Astrocyte (in vitro differentiated cells and primary cell): Measurements from ENCODE around the gene IL6ST. TPM values are rescaled to one million over a fixed set of nuclear protein-coding genes. Genes with fewer than 3 reads are reported as not detected.
A peak's percentile ranks its signal among the peaks of the same experiment; 100 is the strongest.

Source experiments
- DNase-seq: peaks from one replicate; pipeline ENCODE4 v3.0.0-alpha.2; 2010; ENCODE audit warnings: low read depth
- FAIRE-seq: peaks from 2 replicates; lab custom pipeline; 2011; peaks lifted over from hg19 to GRCh38; lab: Jason Lieb, UNC
- H2AFZ ChIP-seq: 2 replicates; pipeline ENCODE4 v1.6.0; 2012; ENCODE audit warnings: low read depth, low read length, inconsistent platforms
- H3K27ac ChIP-seq: 2 replicates; pipeline ENCODE4 v1.5.1; 2011; ENCODE audit warnings: low read depth, low read length, inconsistent platforms
- H3K27me3 ChIP-seq: 2 replicates; pipeline ENCODE4 v1.6.0; 2011; ENCODE audit warnings: low read length, inconsistent platforms; ENCODE audit not compliant: insufficient read depth
- H3K36me3 ChIP-seq: 2 replicates; pipeline ENCODE4 v1.5.1; 2011; ENCODE audit warnings: low read length, inconsistent platforms; ENCODE audit not compliant: insufficient read depth
- H3K4me1 ChIP-seq: 2 replicates; pipeline ENCODE4 v1.5.1; 2011; ENCODE audit warnings: low read length, inconsistent platforms; ENCODE audit not compliant: insufficient read depth
- H3K4me2 ChIP-seq: 2 replicates; pipeline ENCODE4 v1.6.0; 2012; ENCODE audit warnings: low read length, inconsistent platforms
- H3K4me3 ChIP-seq: 2 replicates; pipeline ENCODE4 v1.5.1; 2011; ENCODE audit warnings: low read depth, mild to moderate bottlenecking, low read length, inconsistent platforms; ENCODE audit not compliant: insufficient read depth
- H3K79me2 ChIP-seq: 2 replicates; pipeline ENCODE4 v1.6.0; 2012; ENCODE audit warnings: mild to moderate bottlenecking, low read length, inconsistent platforms; ENCODE audit not compliant: insufficient read depth
- H3K9ac ChIP-seq: 2 replicates; pipeline ENCODE4 v1.6.0; 2012; ENCODE audit warnings: mild to moderate bottlenecking, low read length, inconsistent platforms
- H3K9me3 ChIP-seq: 2 replicates; pipeline ENCODE4 v1.5.1; 2012; ENCODE audit warnings: low read depth, mild to moderate bottlenecking, low read length, inconsistent platforms; ENCODE audit not compliant: insufficient read depth
- H4K20me1 ChIP-seq: 2 replicates; pipeline ENCODE4 v1.6.0; 2012; ENCODE audit warnings: low read length, inconsistent platforms; ENCODE audit not compliant: insufficient read depth
- H3K27ac Mint-ChIP-seq: one replicate; pipeline ENCODE4 v1.8.0; 2021; ENCODE audit warnings: mild to moderate bottlenecking, mixed read lengths; ENCODE audit not compliant: unreplicated experiment
- H3K27me3 Mint-ChIP-seq: one replicate; pipeline ENCODE4 v1.8.0; 2021; ENCODE audit warnings: low read depth, mixed read lengths; ENCODE audit not compliant: unreplicated experiment
- H3K36me3 Mint-ChIP-seq: one replicate; pipeline ENCODE4 v1.8.0; 2021; ENCODE audit warnings: low read depth, mixed read lengths; ENCODE audit not compliant: unreplicated experiment
- H3K4me1 Mint-ChIP-seq: one replicate; pipeline ENCODE4 v1.8.0; 2021; ENCODE audit warnings: low read depth, mixed read lengths; ENCODE audit not compliant: unreplicated experiment
- H3K4me3 Mint-ChIP-seq: one replicate; pipeline ENCODE4 v1.8.0; 2021; ENCODE audit warnings: mild to moderate bottlenecking, moderate library complexity, mixed read lengths; ENCODE audit not compliant: unreplicated experiment
- H3K9me3 Mint-ChIP-seq: one replicate; pipeline ENCODE4 v1.8.0; 2021; ENCODE audit warnings: mild to moderate bottlenecking, mixed read lengths; ENCODE audit not compliant: unreplicated experiment
- CTCF ChIP-seq: IDR thresholded peaks from 2 replicates; pipeline ENCODE4 v1.5.1; 2011; ENCODE audit warnings: low read depth, mild to moderate bottlenecking, inconsistent platforms, low read length, moderate library complexity; ENCODE audit not compliant: insufficient read depth
- EZH2 ChIP-seq: IDR thresholded peaks from 2 replicates; pipeline ENCODE4 v1.6.1; 2012; ENCODE audit warnings: mild to moderate bottlenecking, low read length, inconsistent platforms; ENCODE audit not compliant: insufficient read depth
- total RNA-seq: library from RNA; stranded (reverse); gene quantifications from 2 replicates; pipeline ENCODE4 v1.2.1, GENCODE V29; 2021

IL6ST gene
- total RNA-seq, 1 donor from 2014 or later: 158 TPM

- H3K79me2 ChIP-seq: peaks cover 31% of the 10 kb centered on the region
- no peaks in the 10 kb centered on the region for H3K9me3 Mint-ChIP-seq
- H3K27ac Mint-ChIP-seq: peak overlapping the region; percentile 38
- H3K27me3 Mint-ChIP-seq: no peaks in the 10 kb centered on the region
- no peak for FAIRE-seq
- peaks cover 5% of the 10 kb centered on the region for H3K36me3 ChIP-seq
- H3K27me3 ChIP-seq: no peaks in the 10 kb centered on the region
- H3K9ac ChIP-seq: no peak overlapping the region
- no peak overlapping the region for H3K4me3 ChIP-seq
- H2AFZ ChIP-seq: no peak overlapping the region
- peaks cover 31% of the 10 kb centered on the region for H4K20me1 ChIP-seq
- H3K9me3 ChIP-seq: no peaks in the 10 kb centered on the region
- no peak for TF ChIP-seq CTCF
- TF ChIP-seq EZH2: no peak
- no peak overlapping the region for H3K27ac ChIP-seq
- H3K36me3 Mint-ChIP-seq: peaks cover 7% of the 10 kb centered on the region
- no peak overlapping the region for H3K4me3 Mint-ChIP-seq
- H3K4me1 Mint-ChIP-seq: peaks cover 16% of the 10 kb centered on the region
- DNase-seq: no peak
- H3K4me1 ChIP-seq: peaks cover 7% of the 10 kb centered on the region
- no peak overlapping the region for H3K4me2 ChIP-seq
Measured at GRCh38 chr5:55973296-55973695, 21.5 kb downstream of the IL6ST start.

- Histone ChIP-seq H4K20me1 (peaks cover 14% of the 10 kb centered on the region), H3K27me3 (no peaks in the 10 kb centered on the region), H3K4me2 (peak overlapping the region; percentile 57), H3K36me3 (no peaks in the 10 kb centered on the region), H2AFZ (no peak overlapping the region), H3K79me2 (peaks cover 14% of the 10 kb centered on the region), H3K27ac (no peak overlapping the region), H3K4me3 (no peak overlapping the region), H3K9ac (no peak overlapping the region), H3K9me3 (no peaks in the 10 kb centered on the region), H3K4me1 (peaks cover 7% of the 10 kb centered on the region)
- Mint-ChIP-seq H3K4me1 (peaks cover 16% of the 10 kb centered on the region), H3K27ac (peak overlapping the region; percentile 73), H3K9me3 (no peaks in the 10 kb centered on the region), H3K27me3 (no peaks in the 10 kb centered on the region), H3K4me3 (no peak overlapping the region), H3K36me3 (peaks cover 5% of the 10 kb centered on the region)
- TF ChIP-seq CTCF (no peak), EZH2 (no peak)
- FAIRE-seq (no peak), DNase-seq (peak; percentile 39)
Measured at GRCh38 chr5:55969956-55970355, 24.8 kb downstream of the IL6ST start.

- Mint-ChIP-seq H3K27me3 (no peaks in the 10 kb centered on the region), H3K4me3 (no peak overlapping the region), H3K27ac (no peak overlapping the region), H3K4me1 (peaks cover 11% of the 10 kb centered on the region), H3K36me3 (peaks cover 4% of the 10 kb centered on the region), H3K9me3 (no peaks in the 10 kb centered on the region)
- FAIRE-seq (no peak), DNase-seq (no peak)
- H3K79me2 ChIP-seq: peaks cover 11% of the 10 kb centered on the region
- no peak overlapping the region for H3K4me3 ChIP-seq
- TF ChIP-seq EZH2 (no peak), CTCF (no peak)
- no peak overlapping the region for H3K9ac ChIP-seq
- H4K20me1 ChIP-seq: peaks cover 4% of the 10 kb centered on the region
- H3K27me3 ChIP-seq: no peaks in the 10 kb centered on the region
- no peak overlapping the region for H3K27ac ChIP-seq
- no peak overlapping the region for H3K4me2 ChIP-seq
- peaks cover 4% of the 10 kb centered on the region for H3K36me3 ChIP-seq
- no peaks in the 10 kb centered on the region for H3K9me3 ChIP-seq
- no peak overlapping the region for H2AFZ ChIP-seq
- H3K4me1 ChIP-seq: peaks cover 7% of the 10 kb centered on the region
Measured at GRCh38 chr5:55966284-55966683, 28.5 kb downstream of the IL6ST start.
